ENCODE results near the gene CSTPP1.
A peak's percentile ranks its signal among the peaks of the same experiment; 100 is the strongest.

The CSTPP1 gene

DNA sequence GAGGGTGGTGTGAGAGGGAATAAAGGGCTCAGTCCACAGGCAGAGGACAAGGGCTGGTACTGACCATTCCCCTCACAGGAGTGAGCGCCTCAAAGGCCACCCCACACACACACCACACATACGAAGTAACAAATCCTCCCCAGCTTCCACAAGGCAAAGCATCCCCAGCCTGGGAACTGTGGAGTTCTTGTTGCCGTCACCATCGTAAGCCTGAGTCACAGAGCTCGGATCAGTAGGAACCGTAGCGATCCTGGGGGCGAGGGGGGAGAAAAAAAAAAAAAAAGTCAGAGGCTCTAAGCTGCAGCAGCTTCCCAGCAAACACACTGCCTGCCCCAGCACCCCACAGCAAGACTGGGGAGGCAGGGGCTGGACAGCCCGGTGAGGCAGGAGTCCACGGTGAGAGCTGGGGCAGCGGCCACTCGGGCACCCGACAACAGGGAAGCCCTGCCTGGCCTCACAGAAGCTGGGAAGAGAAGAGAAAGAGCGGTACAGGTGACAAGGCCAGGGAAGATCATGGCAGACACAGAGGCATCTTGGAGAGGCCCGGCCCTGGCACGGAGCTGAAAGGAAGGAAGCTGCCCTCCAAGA, 228.8 kb downstream of the CSTPP1 start:
- no peak for DNase-seq

DNA sequence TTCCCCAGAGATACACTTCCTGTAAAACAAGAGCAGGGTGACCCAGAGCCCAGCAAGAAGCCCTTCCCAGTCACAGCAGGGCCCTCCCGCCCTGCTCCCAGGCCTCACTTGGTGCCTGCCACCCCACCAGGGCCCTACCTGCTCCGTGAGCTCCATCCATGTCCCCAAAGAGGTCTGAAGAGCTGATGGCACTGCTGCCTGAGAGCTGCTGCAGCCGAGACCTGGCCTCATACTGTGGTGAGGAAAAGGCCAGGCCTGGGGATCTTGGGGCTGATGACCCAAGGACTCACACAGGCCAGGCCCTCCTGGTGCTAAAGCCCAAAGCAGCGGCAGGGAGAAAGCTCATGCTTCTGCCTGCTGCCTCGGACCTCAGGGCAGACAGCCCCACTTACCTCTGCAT, 229.8 kb downstream of the CSTPP1 start:
- no peak for DNase-seq

DNA sequence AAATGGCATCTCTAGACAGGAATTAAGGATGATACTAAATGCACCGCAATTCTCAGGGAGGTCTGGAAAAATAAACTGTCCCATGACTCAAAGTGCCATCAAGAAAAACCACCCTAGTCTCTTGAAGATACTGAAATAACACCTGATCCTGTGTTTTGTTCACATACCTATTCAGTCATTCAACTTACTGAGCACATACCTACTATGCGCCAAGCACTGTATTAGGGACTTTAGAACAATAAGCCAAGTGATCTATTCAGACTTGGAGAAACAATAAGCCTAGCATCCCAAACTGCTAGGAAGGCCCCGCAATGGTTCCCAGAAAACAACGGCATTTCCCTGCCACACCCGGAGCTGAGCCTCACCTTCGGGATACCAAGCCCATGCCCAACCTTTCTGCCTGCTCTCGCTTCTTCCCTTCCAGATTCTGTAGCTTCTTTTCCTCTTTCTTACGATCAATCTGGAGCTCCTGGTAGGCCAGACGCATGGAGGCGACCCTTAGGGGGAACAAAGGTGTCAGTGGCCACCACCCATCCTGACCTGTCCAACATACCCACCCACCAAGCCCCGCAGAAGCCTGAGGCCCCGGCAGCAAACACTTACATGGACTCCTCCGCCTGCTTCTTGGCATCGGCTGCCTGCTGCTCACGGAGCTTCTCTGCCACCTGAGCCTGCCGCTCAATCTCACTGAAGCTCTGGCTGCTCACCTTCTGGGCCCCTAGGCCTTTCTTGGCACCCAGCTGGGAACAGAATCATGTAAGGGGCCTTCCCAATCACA, 234.7 kb downstream of the CSTPP1 start:
- DNase-seq: no peak

DNA sequence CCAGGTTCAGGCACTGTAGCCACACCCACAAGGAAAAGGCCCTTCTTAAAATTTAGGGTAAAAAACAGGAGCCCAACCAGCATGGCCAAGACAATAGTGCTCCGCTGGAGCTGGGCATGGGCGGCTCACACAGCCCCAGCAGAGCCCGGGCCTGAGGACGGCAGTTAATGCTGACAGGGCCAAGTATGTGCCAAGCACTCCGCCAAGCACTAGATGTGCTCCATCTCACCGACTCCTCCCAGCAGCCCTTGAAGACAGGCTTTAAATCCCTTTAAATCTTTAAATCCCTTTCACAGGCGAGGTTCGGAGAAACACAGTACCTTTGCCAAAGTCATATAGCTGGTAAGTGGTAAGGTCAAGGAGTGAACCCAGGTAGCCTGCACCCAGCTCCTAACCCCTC, 235.3 kb downstream of the CSTPP1 start:
- DNase-seq: no peak

DNA sequence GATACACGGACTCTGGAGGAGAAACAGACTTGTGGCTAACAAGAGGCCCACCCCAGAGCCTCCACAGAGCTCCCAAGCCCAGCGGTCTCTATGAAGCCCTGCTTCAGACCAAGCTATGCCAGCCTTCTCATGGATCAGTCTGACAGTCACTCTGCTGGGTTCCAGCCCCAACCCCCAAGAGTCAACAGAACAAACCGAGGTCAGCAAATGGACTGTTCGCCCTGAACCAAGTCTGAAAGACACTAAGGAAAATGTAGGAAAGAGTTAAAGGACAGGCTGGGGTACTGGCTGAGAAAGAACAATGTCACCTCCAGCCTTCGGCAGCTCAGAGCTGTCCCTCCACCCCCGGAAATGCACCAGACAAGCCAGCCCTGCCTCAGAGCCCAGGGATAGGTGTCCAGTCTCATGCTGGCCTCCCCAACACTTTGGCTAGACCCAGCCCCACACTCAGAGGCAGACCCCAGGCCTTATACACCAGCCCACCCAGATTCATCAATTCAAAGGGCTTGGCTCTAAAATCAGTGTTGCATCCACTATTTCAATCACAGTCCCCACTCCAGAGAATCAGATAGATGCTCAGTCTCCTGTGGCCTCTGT, 236.3 kb downstream of the CSTPP1 start:
- DNase-seq: no peak

DNA sequence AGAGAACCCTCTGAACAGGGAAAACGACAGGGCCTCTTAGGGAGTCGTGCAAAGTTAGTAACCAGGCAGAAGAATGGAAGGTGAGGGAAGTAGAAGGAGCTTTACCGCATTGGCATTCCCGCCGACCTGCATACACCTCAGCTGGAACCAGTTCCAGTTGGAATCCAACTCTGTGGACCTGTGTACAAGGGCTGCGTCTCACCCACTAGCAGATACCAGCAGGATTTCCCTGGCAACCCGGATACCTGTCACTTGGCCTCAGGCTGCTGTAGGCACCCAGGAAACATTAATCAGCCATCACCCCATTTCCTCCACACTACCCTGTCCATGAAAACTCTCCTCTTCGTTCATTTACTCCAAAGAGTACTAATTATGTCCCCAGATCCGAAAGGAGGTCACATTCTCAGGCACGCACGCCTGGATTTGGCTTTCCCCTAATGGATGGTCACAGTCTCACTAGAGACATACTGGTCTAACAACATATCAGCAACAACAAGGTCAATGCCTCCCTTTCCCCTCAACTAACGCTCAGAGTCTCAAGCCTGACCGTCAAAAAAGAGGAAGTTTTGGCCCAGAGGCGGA, 239.3 kb downstream of the CSTPP1 start:
- peak in 1 of 2 donors; percentile 18 for DNase-seq

DNA sequence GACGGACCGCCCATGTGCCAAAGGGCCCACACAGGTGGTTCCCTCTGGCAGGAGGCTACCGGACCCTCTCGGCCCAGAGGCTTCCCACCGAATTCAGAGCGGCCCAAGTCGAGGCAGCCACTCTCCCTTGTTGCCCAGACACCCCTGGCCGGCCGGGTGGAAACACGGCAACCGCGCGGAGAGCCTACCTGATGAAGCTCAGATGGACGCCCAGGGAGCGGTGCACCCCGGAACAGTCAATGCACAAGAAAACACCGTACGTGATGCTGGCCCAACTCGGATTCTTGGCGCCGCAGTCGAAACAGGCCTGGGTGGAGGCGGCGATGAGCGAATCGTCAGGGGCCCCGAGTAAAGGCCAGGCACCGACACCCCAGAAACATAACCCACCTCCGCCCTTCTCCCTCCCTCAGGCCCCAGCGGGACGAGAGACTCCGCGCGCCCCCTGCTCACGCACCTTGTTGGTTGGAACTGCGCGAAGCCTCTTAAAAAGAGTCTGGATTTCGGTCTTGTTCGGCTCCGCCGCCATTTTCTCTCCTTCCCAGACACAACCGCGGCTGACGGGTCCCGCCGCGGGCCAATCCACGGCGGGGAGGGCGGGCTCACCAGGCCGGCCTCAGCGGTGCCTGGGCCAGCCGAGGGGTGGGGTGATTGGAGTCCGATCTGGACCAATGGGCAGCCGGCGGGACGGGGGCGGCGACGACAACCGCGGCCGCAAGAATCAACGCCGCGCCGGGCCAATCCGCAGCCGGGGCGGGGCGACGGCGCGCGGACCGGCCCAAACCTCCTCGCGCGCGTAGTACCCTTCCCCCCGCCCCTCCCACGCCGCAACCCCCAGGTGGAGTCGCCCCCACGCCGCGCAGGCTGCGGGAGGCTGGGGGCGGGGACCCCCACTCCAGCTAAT, 240.0 kb downstream of the CSTPP1 start, which contains the start of gene ARFGAP2:
Gene ARFGAP2 (minus strand): TSS at position 552 of the 901 bp plus-strand sequence. CDS start 26 bp downstream, at position 526.
- peak; percentile 96 to 97 for DNase-seq

DNA sequence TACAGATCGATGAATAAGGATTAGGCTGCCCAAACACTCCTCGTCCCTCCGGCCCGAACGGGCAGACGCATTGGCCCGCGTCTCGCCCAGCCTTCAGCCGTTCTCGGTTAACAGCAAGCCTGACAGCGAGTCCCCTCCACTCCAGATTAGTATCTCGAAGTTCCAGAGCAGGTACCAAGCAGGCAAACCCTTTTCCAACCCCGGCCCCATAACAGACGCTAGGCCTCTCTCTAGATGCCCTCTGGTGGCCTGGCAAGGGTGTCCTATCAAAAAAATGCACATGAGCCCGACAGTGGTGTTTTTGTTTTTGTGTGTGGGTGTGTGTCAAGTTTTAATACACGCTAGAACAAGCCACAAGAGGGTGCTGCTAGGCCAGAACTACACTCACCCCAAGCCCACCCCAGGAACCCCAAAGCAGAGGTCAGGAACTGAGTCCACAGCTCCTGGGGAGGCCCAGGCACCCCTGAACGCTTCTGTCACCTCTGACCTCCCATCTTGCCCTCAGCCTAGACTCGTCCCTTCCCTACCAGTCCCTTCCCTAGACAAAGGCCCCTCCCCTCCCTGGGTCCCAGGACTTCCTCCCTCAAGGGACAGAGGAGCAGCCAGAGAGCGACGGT, 240.8 kb downstream of the CSTPP1 start:
- DNase-seq: peak; percentile 85 to 90

DNA sequence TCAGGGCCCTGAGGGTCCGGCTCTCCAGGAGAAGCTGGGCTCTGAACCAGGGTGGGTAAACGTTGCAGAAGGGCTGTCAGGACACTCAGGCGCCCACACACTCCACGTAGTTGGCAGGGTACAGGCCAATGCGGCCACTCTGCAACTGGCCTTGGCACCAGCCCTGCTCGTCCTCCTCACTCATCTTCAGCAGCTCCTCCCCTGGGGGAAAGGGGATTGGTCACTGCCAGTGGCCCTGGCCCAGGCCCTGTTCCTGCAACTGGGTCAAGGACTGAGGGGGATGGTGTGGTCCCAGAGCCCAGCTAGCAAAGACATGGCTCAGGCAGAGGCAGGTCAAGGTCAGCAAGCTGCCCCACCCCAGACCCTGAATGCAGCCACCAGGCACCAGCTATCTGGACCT, 241.3 kb downstream of the CSTPP1 start:
- no peak for DNase-seq

DNA sequence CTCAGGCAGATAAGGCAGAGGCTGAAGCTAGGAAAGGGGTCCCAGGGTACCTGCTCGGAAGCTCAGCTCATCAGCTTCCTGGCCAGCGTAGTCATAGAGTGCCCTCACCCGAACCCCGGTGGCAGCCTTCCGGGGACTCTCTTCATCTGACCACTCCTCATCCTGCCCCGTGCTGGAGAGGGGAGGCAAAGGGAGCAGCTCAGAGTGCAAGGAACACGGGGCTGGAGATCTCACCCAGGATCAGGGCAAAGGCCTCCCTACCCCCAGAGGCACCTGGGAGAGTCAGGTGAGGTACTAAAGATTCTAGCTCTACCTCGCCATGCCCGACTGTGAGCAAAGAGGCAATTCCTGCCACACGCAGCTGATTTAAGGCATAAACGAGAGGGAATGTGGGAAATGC, 241.8 kb downstream of the CSTPP1 start:
- DNase-seq: no peak

DNA sequence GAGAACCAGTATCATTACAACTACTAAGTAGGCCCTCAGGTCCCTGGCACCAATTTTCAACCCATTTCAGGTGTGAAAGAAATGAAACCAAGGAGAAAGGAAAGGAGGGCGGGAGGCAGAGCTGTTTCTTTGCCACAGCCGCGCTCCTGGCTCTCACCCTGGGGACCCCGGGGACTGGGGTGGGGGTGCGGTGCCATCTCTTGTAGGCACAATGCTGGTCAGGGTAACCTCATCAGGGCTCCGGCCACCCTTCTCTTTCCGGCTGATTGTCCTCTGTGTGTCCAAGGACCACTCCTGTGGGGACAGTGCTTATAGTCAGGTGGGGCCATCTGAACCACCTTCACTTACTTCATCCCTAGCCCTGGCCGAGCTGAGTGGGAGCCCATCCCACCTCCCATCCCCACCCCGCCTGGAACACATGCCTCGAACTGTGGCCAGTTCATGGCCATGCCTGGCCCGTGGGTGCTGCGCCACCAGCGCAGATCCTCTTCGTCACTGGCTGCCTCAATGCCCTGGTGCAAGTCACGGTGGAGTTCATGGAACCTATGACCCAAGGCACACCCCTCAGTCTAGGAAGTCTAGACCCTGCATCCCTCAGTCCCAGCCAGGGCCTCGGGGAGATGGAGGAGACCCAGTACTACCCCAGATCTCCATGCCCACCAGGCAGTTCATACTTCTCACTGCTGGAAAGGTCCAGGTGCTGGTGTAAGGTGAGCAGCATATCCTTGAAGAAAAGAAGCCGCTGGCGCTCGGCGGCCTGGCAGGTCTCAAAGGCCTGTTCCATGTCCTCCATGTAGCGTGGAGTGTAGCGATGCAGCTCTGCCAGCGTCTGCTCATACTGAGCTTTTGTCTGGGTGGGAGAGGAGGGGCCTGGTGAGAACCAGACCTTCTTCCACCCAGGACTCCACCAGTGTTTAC, 242.4 kb downstream of the CSTPP1 start:
- no peak for DNase-seq

DNA sequence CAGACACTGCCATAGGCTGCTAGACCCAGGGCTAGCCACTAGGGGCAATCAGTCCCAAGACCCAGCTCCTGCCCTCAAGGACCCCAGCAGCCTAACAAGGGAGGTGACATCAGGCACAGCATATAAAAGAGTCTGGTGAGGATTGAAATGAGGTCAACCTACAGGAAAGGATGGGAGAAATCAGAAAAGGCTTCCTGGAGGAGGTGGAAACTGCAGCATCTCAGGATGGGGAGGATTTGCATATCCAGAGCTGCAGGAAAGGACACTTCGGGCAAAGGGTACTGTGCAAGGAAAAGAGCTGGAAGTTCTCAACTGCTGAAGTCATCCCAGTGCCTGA, 243.1 kb downstream of the CSTPP1 start:
- peak; percentile 52 to 54 for DNase-seq

DNA sequence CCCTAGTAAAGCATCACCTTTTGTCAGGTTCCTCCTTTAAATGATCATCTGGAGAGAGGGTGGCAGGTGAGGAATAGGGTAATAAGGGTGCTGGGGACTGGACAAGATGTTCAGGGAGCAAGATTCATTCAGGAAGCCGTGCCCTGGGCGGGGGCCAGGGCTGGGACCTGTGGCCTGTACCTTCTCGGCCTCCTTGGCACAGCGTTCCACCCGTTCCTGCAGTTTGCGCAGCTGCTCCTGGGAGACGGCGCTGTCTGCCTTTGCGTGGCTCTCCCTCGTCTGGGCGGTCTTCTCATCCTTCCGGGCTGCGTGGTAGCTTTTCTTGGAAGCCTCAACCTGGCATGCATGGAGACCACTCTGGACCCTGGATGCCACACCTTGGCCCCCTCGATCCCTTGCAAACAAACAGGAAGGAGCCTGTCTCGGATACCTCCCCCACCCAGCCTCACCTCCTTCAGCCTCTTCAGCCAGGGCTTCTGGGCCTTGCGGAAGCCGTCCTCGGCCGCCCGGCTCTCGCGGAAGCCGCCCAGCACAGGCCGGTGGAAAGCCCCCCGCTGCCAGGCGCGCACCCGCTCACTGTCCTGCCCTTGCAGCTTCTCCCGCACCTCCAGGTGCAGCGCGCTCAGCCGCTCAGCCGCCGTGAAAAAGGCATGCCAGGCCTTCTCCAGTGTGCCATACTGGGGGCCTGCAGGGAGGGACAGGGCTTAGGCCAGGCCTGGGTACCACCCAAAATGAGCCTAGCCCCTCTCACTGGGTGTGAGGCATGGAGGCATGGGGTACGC, 243.6 kb downstream of the CSTPP1 start:
- DNase-seq: no peak

DNA sequence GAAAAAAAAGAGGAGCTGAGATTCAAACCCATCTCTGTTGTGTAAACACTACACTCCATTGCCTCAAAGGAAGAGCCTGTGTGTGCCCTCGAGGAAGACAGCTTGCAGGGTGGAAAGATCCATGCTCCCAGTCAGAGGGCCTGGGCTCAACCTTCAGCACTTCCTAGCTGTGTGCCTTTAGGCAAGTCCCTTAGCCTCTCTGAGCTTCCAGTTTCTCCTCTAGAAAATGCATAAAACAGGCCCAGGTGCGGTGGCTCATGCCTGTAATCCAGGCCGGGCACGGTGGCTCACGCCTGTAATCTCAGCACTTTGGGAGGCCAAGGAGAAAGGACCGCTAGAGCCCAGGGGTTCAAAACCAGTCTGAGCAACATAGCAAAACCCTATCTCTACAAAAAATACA, 244.7 kb downstream of the CSTPP1 start:
- DNase-seq: no peak

DNA sequence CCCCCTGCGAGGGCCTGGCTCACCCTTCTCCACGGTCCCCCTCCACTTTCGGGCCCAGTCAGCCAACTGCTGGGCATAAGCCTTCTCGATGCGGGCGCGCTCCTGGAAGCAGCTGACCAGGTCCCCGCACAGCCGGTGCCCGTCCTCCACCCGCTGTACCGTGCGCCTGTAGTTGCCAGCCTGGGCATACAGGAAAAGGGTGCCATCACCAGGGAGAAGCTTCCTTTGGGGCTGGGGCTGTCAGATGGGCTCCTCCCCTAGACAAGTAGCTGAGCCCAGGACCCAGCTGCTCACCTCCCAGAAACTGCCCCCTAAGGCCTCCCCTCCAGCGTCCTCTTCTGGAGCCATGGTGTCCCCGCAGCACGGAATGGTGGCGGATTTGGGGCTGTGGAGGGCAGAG, 245.8 kb downstream of the CSTPP1 start:
- no peak for DNase-seq

DNA sequence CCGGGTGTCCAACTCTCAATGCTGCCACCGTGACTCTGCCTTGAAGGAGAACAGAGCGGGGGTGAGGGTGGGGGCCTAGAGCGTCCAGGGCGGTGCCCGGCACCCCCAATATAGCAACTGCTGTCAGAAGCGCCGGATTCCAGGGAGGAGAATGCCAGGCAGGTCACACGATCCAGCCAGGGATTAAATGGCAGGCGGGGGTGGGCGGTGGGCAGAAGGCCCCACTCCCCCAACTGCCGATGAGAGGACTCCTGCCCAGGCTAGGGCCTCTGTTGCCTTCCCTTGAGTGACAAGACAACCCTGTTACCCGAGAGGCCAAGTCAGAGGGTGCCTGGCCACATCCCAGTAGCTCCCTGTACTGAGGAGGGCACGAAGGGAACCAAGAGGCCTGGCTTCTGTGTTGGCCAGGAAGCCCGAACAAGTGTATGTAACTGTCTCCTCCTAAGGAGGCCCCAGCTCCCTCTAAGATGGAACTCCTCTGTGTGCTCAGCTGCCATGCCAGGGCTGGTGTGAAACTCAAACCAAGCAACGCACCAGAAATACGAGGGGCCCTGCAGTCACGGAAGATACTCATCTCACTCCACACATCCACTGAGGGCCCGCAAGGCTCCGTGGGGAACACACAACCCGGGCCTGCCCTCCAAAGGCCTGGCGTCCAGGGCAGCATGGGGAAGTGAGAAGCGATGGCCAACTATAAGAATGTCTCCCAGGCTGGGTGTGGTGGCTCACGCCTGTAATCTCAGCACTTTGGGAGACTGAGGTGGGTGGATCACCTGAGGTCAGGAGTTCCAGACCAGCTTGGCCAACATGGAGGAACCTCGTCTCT, 246.7 kb downstream of the CSTPP1 start:
- no peak for DNase-seq

DNA sequence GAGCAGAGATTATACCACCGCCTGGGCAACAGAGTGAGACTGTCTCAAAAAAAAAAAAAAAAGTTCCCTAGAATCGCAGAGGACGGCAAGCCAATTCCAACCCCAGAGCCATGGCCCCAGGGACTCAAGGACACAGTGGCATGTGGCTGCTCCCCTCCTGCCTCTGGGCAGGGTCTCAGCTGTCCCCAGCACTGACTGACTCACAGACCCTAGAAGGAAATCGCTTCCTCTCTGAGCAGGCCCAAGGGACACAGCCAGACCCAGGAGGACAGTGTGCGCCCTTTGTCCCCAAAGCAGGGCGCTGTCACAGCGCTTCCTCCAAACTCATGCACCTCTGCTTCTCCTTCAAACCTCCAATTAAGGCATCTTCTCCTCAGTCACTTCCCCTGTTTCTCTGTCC, 247.4 kb downstream of the CSTPP1 start:
- DNase-seq: no peak

DNA sequence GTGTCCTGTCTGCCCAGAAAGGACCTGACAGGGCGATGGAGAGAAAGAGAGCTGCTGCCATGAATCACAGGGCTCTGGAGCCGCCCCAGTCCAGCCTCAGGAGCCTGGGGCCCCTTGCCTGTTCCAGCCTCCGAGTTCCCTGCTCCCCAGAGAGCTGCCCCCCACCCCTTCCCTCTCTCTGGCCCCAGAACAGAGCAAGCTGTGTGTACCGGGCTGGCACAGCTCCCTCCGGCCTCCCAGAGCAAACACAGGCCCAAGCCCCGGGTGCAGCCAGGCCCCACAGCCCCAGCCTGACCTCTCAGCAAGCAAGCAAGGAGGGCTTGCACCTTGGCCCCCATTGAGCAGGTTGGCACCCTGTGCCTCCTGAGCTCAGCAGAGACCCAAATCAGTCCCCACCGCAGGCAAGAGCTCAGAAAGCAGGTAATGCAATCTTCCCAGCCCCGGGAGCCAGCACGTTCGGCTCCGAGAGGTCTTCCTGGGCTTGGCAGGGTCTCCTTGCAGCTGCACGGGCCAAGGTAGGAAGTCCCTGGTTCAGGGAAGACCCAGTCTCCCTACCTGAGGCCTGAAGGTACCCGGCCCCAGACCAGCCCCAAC, 248.2 kb downstream of the CSTPP1 start:
- DNase-seq: no peak
